Stimulated activated CD4-positive, alpha-beta T cell treated with anti-CD3 and anti-CD28 coated beads, Interleukin-1b, Interleukin-23, amount 100 ng/mL, for 24 hours (primary cell): ENCODE results near the gene CAMTA1.

Experiments
- DNase-seq, 4 experiments: peaks; one replicate each; pipeline ENCODE4 v3.0.0-alpha.2; 2020; ENCODE audit warnings: low read depth in 4 of 4, low spot score in 1 of 4

Gene CAMTA1

DNA sequence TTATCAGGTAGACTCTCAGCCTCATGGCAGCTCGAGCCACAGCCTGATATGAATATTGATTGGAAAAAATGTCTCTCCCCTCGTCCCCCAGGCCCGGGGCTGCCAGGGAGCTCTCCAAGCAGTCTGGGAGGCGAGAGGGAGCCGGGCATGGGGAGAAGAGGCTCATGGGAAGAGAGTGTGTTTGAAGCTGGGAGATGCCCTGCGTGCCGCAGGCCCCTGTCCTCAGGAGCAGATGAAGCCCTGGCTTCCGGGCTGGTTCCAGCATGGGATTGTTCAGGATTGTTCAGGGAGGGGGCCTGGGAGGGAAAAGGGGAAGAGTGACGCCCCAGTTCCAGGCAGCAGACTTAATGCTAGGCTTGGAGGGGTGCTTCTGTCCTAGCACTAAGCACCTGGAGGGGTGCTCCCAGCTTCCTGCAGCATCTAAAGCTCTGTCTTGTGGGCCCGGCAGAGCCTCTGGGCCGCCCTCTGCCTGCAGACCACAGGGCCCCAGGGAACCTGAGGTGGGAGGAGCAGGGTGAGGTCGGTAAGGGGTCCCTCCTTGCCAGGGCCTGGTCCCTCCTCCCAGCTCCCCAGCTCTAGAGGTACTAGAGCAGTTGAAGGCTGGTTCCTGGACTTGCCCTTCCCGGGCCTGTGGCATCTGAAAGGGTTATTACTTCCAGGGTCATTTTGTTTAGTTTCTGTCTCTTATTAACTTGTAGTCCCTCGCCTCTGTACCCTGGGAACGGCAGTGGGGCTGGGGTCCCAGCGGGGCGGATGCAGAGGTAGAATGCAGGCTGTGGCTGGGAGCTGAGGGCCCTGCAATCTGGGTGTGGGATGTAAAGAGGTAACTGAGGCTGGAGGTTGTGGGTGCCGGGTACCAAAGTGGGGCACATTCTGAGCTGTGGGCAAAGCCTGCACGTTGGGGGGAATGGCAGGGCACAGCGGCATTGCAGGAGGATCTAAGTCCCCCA, 651.1 kb downstream of the CAMTA1 start:
- no peak for DNase-seq

DNA sequence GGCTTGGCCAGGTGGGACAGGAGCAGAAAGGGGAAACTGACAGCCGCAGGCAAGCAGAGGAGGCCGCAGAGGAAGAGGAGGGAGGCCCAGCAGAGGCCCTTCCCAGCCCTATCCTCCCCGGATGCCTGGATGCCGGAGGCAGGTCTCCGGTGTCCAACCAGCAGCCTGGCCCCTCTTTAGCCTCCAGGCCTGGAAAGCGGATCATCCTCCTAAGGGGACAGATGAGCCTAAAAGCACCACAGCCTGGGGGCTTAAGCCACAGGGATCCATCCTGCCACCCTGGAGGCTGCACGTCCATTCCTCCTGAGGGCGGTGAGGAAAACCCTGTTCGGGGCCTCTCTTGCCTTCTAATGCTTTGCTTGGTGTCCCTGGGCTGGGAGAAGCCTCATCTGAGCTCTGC, 651.8 kb downstream of the CAMTA1 start:
- DNase-seq, result no peak

DNA sequence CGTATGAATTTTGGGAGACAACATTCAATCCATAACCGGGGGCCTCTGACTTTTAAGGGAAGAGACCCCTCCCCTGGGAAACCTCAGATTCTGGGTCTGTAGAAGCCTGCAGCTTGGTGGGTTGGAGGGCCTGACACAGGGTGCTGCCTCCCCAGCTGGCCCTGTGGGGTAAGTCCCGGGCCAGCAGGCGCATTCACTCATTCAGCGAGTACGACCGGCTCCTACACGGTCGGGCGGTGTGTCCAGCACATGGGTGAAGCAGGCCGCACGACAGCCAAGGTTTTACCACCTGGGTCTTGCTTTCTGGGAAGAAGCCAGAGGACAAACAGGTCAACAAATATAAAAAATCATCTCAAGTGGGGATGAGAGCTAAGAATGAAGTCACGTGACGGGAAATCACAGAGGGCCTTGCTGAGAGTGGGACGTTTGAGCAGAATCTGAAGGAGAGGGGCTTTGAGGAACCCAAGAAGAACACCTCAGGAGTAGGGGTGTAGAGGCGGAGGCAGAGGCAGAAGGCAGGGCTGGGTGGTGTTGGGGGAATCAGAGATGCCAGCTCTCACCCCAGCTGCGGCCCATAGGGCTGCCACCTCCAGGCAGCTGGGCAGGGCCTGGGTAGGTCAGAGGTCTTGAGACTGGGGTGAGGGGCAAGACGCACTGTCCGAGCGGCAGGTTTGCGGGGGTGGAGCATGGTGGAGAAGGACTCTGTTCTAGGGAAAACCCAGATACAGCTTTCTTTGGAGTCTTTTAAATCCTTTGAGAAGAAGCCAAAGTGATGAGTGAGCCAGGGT, 652.5 kb downstream of the CAMTA1 start:
- DNase-seq, result no peak

DNA sequence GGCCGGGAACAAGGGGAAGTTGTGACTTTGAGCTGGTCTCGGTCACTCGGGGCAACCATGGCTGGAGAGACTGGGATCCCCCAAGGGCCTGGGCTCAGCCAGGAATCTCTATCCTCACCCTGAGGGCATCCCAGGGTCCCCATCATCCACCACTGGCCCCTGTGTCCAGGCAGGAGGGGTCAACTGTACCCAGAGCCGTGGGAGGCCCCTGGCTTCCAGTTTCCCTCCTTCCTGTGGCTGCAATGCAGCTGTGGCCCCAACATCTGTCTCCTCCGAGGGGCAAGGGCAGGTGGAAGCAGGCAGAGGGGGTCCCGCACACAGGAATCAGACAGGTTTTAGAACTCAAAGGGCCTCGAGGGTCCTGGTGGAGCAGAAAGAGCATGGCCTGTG, 653.1 kb downstream of the CAMTA1 start:
- DNase-seq, result no peak

DNA sequence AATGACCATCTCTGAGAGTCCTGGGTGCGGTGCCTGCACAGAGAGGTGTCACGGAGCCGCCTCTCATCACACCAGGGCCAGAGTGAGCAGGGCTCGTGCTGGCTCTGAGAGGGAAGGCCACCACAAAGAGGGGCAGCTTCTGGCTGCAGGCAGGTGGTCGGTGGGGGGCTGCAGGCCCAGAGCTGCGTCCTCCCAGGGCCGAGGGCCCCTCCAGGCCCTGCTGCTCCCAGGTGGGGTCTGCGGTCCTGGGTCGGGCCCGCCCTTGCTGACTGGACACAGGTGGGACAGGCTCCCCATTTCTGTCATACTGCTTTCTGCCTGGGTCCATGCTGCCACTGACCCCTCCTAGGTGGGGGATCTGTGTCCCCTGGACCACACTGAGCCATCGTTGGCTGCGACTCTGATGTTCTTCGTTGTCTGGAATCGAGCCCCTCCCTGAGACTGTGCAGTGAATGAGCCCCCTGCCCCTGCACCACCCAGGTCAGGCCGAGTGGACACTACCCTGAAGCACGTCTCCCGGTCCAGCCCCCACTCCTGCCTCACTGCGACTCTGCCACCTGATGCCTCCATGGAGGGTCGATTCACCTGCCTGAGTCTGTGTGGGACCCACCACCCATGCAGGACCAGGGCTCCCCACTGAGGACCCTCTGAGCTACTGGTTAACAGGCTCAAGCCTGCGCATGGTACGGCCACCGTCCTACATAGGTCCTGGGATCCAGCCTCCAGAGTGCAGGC, 653.8 kb downstream of the CAMTA1 start:
- no peak for DNase-seq

DNA sequence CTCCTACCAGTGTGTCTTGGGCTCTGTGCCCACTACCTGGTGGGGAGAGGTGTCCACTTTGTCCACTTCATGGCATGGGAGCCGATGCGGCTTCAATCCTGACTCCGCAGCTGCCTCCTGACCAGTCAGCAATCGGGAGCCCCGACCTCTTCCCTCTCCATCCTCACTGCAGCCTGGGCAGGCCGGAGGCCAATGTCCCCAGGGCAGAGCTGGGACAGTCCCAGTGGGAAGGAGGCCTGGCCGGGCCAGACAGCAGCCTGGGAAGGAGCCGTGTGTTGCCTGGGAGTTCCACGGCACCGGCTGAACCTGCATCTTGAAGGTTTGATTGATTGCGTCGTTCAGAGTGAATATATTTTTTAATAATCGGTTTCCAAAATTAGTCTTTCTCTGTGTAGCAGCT, 654.9 kb downstream of the CAMTA1 start:
- DNase-seq, result no peak

DNA sequence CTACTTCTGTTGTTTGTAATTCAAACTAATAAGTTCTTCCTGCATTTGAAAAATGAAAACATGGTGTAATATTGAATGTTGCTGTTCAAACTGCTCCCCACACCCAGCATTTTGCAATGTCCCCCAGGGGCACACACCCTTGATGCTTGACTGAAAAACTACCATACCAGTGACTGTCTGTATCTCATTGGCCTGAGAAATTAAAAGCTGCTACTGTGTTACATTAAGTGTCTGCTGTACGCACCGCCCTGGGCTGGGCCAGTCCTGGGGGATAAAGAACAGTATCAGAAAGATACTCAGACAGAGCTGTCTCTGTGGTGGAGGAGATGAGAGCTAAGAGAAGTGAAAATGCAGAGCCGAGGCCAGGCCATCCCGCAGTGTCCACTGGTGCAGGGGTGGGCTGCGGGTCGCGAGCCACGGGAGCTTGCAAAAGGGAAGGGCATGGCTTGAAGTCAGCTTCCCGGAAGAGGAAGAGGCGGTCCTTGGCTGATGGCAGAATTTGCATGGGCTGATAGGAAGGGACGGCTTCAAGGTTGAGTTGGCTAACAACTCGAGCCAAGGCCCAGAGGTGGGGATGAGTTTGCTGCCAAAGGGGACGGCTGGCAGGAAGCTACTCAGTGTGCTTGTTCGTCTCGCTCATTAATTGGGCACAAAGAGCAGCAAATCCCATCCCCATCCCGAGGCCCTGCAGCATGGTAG, 656.0 kb downstream of the CAMTA1 start:
- DNase-seq, result no peak

DNA sequence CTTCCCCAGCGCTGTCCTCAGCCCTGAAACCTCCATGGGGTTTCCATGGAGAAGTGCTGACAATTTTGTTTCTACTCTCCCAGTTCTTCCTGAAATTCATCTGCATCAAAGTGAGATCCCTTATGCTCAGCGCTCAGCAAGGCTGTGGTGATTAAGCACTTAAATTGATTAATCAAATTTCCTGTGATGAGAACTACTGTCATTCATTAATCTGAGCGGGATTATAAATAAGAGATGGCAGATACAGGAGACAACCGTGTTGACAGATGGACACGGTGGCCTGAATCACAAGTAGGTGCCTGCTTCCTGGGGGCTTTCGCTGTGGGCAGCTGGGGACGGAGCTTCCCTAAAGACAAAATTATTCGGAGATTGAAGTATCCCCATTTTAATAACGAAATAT, 656.8 kb downstream of the CAMTA1 start:
- no peak for DNase-seq

DNA sequence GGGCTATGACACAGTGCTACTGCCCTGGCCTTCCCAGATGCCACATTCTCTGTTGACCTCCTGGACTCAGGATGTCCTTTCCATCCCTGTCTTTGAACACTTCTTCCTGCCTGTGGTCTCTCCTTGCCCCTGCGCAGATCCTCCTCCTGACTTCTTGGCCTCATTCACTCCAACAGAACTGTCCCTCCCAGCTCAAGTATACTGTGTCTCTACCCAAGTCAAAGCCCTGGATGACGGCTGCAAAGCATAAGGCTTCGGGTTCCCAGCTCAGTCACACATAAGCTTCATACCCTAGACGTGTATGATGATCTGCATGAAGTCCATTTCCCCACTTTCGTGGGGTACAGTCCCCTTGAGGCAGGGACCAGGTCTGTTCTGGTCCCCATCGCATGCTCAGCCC, 657.7 kb downstream of the CAMTA1 start:
- no peak for DNase-seq

DNA sequence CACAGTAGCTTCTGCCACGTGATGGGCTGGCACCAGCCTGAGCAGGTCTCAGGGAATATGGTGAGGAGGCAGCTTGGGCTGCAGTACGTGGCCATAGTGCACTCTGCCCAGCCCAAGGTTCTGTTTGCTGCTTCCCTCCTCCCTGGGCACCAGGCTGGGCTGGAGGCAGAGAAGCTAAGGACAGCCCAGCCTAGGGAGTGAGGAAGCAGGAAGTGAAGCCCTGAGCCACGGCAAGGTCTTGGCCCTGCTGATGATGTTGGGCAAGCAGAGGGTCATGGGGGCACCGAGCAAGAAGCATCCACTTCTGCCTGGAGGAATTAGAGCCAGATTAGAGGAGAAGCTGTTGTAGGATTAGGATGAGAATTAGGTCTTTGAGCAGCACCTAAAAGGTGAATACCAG, 659.1 kb downstream of the CAMTA1 start:
- no peak for DNase-seq

DNA sequence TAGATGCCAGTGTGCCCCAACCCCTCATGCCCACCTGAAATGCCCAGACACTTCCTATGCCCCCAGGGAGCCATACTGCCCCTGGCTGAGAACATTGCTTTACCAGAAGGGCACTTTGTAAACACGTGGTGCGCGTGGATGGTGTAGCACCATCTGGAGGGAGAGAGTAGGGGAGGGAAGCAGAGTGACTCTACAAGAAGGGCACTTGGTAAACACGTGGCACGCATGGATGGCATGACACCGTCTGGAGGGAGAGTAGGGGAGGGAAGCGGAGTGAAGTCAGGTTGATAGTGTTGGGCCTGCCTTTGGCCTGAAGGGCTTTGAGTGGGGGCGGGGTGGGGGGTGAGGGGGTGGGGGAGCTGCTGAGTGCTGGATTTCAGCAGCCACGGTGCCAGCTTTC, 661.8 kb downstream of the CAMTA1 start:
- no peak for DNase-seq

DNA sequence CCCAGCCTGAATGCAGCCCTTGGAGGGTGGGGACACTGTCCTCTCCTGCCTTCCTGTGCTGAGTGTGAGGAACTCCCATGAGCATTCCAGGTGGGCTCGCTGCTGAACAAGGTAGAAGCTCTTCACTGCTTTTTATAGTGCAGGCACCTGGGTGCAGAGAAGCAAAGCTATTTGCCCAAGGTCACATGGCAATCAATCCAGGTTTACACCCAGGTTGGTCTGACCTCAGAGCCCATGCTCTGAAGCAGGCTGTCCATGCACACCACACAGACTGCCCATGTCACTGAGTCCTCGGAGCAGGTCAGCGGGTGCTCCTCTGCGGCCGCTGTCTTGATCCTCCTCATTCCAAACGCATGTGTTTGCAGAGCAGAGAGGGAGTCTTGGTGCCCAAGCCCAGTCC, 662.5 kb downstream of the CAMTA1 start:
- DNase-seq, result no peak

DNA sequence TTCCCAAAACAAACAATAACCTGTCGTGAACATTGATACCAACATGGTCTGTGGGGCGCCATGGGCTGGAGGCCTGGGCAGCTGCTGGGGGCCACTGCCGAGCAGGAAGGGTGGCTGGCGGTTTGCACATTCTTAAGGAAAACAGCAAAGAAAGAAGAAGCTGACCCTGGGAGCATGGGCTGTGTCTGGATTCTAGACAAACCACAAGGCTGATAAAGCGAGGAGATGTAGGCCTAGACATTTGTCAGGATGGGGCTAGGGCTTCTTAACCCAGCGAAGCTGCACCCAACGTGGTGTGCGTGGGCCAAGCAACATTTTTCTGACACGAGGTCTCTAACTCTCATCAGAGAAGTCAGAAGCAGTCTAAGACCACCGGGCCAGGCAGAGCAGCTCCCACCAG, 663.7 kb downstream of the CAMTA1 start:
- no peak for DNase-seq

DNA sequence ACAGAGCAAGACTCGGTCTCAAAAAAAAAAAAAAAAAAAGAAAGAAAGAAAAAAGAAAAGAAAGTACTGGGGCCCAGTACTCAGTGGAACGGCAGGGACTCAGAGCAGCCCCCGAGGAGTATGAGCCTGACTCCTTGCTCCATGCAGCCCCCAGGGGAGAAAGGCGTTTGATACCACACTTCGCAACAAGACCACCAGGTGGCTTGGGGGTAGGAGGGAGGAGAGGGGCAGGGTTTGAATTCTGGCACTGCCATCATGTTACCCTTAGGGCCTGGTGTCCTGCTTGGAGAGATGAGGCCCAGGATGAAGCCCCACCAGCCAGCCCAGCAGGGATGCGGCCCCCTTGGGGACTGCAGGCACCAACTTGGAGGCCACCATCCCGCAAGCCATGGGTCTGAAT, 664.5 kb downstream of the CAMTA1 start:
- DNase-seq, result no peak

DNA sequence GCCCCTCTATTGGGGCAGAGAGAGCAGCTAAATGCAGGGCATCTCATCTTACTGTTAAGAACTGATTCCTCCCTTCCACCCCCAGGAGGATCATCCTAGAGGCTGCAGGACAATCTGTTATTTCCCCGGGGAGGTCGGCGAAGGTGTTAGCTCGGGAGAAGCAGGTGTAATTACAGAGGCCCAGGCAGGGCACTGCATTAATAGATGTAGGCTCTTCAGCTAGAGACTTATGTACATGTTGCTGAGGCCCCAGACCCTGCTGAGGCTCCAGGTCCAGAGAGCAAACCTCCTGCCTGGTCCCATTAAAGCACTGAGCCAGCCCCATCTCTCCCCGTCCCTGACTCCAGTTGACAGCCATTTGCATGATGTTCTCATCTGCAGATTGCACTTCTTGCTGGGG, 665.6 kb downstream of the CAMTA1 start:
- DNase-seq, result no peak

DNA sequence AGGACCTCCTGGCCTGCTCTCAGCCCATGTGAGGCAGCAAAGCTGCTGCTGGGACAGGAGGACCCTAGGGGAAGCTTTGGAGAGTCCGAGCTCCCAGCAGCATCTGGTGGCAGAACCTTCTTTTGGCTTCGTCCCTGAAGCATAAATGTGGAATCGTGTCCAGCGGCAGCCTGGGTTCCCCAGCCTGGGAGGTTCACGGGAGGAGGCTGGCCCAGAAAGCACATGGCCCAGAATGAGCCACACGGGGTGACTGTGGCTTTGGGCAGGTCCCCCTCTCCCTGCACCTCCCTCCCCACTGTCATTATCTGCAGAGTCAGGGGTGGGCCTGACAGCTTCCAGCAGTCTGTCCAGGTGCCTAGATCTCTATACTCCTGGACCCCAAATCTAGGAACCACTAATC, 667.8 kb downstream of the CAMTA1 start:
- DNase-seq, result no peak

DNA sequence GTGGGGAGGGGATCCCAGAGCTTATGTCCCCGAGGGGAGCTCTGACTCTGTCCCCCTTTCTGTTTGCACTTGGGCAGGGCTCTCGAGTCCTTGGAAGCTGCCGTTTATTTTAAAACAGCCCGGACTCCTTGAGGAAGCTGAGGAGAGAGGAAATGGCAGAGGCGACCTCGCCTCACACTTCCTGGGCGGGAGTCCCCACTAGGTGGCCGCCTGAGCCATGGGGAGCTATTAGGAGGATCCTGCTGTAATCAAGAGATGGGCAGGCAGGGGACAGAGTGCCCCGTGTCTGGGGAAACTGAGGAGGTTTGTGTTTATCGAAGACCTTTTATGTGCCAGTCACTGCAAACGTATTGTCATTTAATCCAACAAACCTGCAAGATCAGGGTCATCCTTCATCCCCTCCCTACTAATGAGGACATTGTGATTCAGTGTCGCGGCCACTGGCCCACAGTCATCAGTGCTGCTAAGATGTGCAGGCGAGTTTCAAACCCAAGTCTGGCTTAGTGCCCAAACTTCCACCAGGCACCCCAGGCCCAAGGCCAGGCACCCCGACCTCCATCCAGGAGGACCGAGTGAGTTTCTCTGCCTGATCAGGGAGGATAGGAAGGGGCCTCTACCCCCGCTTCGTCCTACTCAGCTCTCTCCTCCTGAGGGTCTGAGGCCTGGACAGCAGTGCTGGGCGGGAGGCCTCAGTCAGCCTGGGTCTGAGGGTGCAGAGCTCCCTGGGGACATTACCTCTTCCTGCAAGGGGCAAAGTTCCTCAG, 669.0 kb downstream of the CAMTA1 start:
- DNase-seq, result no peak

DNA sequence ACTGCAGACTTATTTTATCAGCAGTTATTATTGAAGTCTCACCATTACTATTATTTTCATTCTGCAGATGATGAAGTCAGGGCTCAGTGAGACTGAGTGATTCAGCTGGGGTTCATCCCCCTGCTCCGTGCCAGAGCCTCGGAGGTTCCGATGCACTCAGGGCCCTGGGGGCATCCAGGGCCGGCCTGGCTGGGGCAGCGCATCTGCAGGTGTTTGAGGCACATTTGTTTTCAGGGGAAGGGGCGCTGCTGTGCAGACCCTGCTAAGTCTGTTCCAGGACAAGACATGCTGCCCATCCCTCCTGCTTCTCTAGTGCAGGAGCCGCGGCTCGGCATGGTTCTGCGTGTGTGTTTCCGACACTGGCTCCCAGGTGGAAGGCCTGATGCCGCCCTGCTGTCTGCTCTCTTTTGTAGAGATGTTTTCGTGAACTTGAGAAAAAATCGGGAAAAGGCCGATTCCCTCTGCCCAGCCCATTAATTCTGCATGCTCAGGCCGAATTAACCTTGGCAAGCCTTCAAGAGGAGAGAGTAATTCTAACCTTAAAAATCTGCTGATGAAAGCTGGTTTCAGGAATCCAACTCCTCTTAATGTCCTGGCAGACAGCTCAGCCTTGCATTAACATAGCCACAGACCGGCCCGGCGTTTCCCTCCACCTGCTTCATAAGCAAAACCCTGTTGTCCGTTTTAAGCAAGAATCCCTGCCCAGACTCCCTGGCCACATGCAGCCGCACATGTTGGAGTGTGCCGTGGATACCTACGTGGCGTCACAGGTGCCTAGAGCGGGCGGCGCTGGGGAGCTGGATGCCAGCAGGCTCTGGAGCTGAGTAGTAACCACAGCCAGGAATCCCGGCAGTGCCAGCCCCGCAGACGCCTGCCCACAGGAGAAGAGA, 669.9 kb downstream of the CAMTA1 start:
- DNase-seq, result no peak
